Neuronal stem cell (in vitro differentiated cells): ENCODE data around the gene NFYC.

ENCODE experiments used
- DNase-seq: peaks from one replicate; pipeline ENCODE4 v3.0.0-alpha.2; 2013; ENCODE audit warnings: low spot score
- H2AFZ ChIP-seq: one replicate; pipeline ENCODE4 v1.6.1; 2013; ENCODE audit warnings: mild to moderate bottlenecking, low read length, inconsistent platforms
- H2AK5ac ChIP-seq: 2 replicates; pipeline ENCODE4 v1.6.1; 2013; ENCODE audit warnings: low read depth, mild to moderate bottlenecking, inconsistent platforms, low read length, moderate library complexity, mixed read lengths
- H2BK120ac ChIP-seq: 2 replicates; pipeline ENCODE4 v1.6.1; 2013; ENCODE audit warnings: low read depth, mild to moderate bottlenecking, inconsistent platforms, low read length, moderate library complexity, mixed read lengths
- H2BK12ac ChIP-seq: one replicate; pipeline ENCODE4 v1.6.1; 2013; ENCODE audit warnings: low read length, inconsistent platforms
- H2BK15ac ChIP-seq: 2 replicates; pipeline ENCODE4 v1.6.1; 2013; ENCODE audit warnings: mild to moderate bottlenecking, low read length, inconsistent platforms, mixed read lengths
- H2BK5ac ChIP-seq: one replicate; pipeline ENCODE4 v1.6.1; 2013; ENCODE audit warnings: inconsistent platforms, mild to moderate bottlenecking, low read length, moderate library complexity
- H3K14ac ChIP-seq: one replicate; pipeline ENCODE4 v1.6.1; 2013; ENCODE audit warnings: low read length, inconsistent platforms
- H3K18ac ChIP-seq: 2 replicates; pipeline ENCODE4 v1.6.1; 2013; ENCODE audit warnings: low read length, inconsistent platforms
- H3K23ac ChIP-seq: 2 replicates; pipeline ENCODE4 v1.6.1; 2013; ENCODE audit warnings: low read depth, mild to moderate bottlenecking, mixed read lengths, low read length, inconsistent platforms; ENCODE audit not compliant: poor library complexity
- H3K27ac ChIP-seq: replicated peaks from 3 replicates; pipeline ENCODE4 v1.5.1; 2013; ENCODE audit warnings: low read length, inconsistent platforms
- H3K27me3 ChIP-seq, 3 experiments: 2 replicates each; pipeline ENCODE4 v1.6.1; 2013; ENCODE audit warnings: low read length in 3 of 3, mild to moderate bottlenecking in 2 of 3, inconsistent platforms in 1 of 3, low read depth in 1 of 3, mixed read lengths in 1 of 3, moderate library complexity in 1 of 3; ENCODE audit not compliant: control insufficient read depth in 3 of 3, insufficient read depth in 3 of 3
- H3K36me3 ChIP-seq, 2 donors: replicated peaks in 1 of 2; 2 replicates each; pipeline ENCODE4 v1.6.1; 2013; ENCODE audit warnings: low read length in 2 of 2; ENCODE audit not compliant: control insufficient read depth in 2 of 2, insufficient read depth in 2 of 2
- H3K4ac ChIP-seq: 2 replicates; pipeline ENCODE4 v1.6.1; 2013; ENCODE audit warnings: inconsistent platforms, mild to moderate bottlenecking, low read length, moderate library complexity
- H3K4me1 ChIP-seq, 2 donors: 1 replicate in 1 of 2; 2 replicates in 1 of 2; pipeline ENCODE4 v1.6.1; 2013; ENCODE audit warnings: low read length in 2 of 2, low read depth in 1 of 2; ENCODE audit not compliant: control insufficient read depth in 2 of 2, insufficient read depth in 1 of 2
- H3K4me2 ChIP-seq: one replicate; pipeline ENCODE4 v1.6.1; 2013; ENCODE audit warnings: mild to moderate bottlenecking, low read length, inconsistent platforms; ENCODE audit not compliant: insufficient read depth, poor library complexity, severe bottlenecking
- H3K4me3 ChIP-seq, 2 donors: 2 replicates each; pipeline ENCODE4 v1.5.1; 2013; ENCODE audit warnings: low read length in 2 of 2, mild to moderate bottlenecking in 2 of 2, inconsistent platforms in 1 of 2, moderate library complexity in 1 of 2
- H3K79me1 ChIP-seq: one replicate; pipeline ENCODE4 v1.6.1; 2013; ENCODE audit warnings: low read depth, mild to moderate bottlenecking, inconsistent platforms, low read length, moderate library complexity
- H3K9ac ChIP-seq: one replicate; pipeline ENCODE4 v1.6.1; 2013; ENCODE audit warnings: mild to moderate bottlenecking, low read depth, low read length, inconsistent platforms; ENCODE audit not compliant: poor library complexity
- H3K9me3 ChIP-seq, 2 donors: replicated peaks in 1 of 2; 2 replicates each; pipeline versions ENCODE3 to v1.6.1; 2013; ENCODE audit warnings: low read length in 2 of 2, mild to moderate bottlenecking in 2 of 2, inconsistent platforms in 1 of 2, low read depth in 1 of 2, mixed read lengths in 1 of 2, moderate library complexity in 1 of 2; ENCODE audit not compliant: control insufficient read depth in 2 of 2, insufficient read depth in 1 of 2
- H4K8ac ChIP-seq: one replicate; pipeline ENCODE4 v1.6.1; 2013; ENCODE audit warnings: low read depth, mild to moderate bottlenecking, inconsistent platforms, low read length, moderate library complexity
- H4K91ac ChIP-seq: one replicate; pipeline ENCODE4 v1.6.1; 2013; ENCODE audit warnings: low read length, low read depth, mild to moderate bottlenecking, inconsistent platforms; ENCODE audit not compliant: poor library complexity
- WGBS, 2 donors: extraction: QIAGEN DNeasy Blood & Tissue Kit; methylation state at CpG; one replicate each; pipeline ENCODE4 v1.1.7; 2013; ENCODE audit warnings: missing lambda C conversion rate in 2 of 2, mixed read lengths in 1 of 2; ENCODE audit not compliant: insufficient read length in 2 of 2, insufficient replicate concordance in 1 of 2; ENCODE audit errors: extremely low coverage in 2 of 2; 5-methylcytosine and 5-hydroxymethylcytosine counted together

Gene NFYC

DNA sequence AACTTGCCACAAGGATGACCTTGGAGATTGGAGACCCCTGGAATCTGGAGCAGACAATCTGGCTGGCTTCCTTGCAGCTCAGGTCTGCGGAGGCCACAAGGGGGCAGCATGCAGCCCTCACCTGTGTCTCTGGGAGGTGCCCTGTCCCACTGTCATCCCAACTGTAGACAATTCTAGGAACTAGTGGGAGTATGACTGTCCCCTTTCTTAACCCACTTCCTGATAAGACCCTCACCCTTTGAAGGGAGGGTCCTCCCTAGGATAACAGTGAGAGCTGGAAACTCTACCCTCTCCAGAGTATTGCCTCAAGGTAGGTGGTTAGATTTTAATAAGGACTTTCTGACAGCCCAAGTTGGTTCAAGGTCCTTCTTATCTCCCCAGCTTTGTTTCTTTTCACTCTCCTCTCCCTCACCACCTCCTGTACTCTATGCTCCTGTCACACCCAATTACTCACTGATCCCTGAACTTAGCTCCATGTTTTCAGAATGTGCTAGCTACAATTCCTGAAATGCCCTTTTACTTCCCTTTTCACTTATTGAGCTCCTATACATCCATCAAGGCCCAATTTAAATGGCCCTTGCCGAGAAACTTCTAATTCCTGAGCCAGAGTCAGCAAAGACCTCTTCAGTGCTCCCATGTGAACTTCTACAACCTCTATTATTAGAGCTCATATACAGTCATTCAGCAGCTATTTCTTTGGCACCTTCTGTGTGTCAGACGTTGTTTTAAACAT is 82.9 kb downstream of the NFYC start:
- H3K4me3 ChIP-seq, result no peak overlapping the region
- H3K9ac ChIP-seq, result no peak overlapping the region
- H3K4me2 ChIP-seq, result no peak overlapping the region
- H3K23ac ChIP-seq, result no peak overlapping the region
- H3K27me3 ChIP-seq, result no peaks in the 10 kb centered on the region
- no peak overlapping the region for H2AK5ac ChIP-seq
- no peak overlapping the region for H3K4ac ChIP-seq
- H3K79me1 ChIP-seq, result no peaks in the 10 kb centered on the region
- no peak overlapping the region for H2BK5ac ChIP-seq
- H2BK15ac ChIP-seq, result no peak overlapping the region
- DNase-seq, result peak; percentile 53
- no peak overlapping the region for H4K8ac ChIP-seq
- no peak overlapping the region for H2BK120ac ChIP-seq
- no peak overlapping the region for H4K91ac ChIP-seq
- H2BK12ac ChIP-seq, result no peak overlapping the region
- no peak overlapping the region for H3K27ac ChIP-seq
- no peak overlapping the region for H3K14ac ChIP-seq
- H3K18ac ChIP-seq, result no peak overlapping the region
- WGBS, 2 donors, result no CpG with 5 or more reads among the region's 3 CpGs
- peaks cover 20 to 44% of the 10 kb centered on the region in 2 donors for H3K36me3 ChIP-seq
- H2AFZ ChIP-seq, result no peak overlapping the region
- H3K4me1 ChIP-seq, result no peaks in the 10 kb centered on the region
- peaks cover 5 to 15% of the 10 kb centered on the region in 2 donors for H3K9me3 ChIP-seq

GRCh38 chr1:40776236-40777072 is 85.0 kb downstream of the NFYC start:
- peaks cover 0 to 8% (median 0%) of the 10 kb centered on the region in 3 experiments for H3K27me3 ChIP-seq
- no peak overlapping the region for H3K14ac ChIP-seq
- WGBS, 2 donors, result no CpG with 5 or more reads among the region's 4 CpGs
- H4K8ac ChIP-seq, result no peak overlapping the region
- no peaks in the 10 kb centered on the region for H3K4me1 ChIP-seq
- no peak overlapping the region for H3K27ac ChIP-seq
- no peak overlapping the region for H3K23ac ChIP-seq
- no peak for DNase-seq
- H4K91ac ChIP-seq, result no peak overlapping the region
- H3K9me3 ChIP-seq, result peaks cover 5 to 15% of the 10 kb centered on the region in 2 donors
- no peak overlapping the region for H3K4me2 ChIP-seq
- no peak overlapping the region for H3K4ac ChIP-seq
- peak overlapping the region in 1 of 2 donors; percentile 37 for H3K4me3 ChIP-seq
- no peak overlapping the region for H3K9ac ChIP-seq
- H2BK15ac ChIP-seq, result no peak overlapping the region
- no peak overlapping the region for H2BK120ac ChIP-seq
- no peaks in the 10 kb centered on the region for H3K79me1 ChIP-seq
- no peak overlapping the region for H3K18ac ChIP-seq
- H2BK5ac ChIP-seq, result no peak overlapping the region
- H3K36me3 ChIP-seq, result peaks cover 6 to 24% of the 10 kb centered on the region in 2 donors
- no peak overlapping the region for H2BK12ac ChIP-seq
- H2AK5ac ChIP-seq, result no peak overlapping the region
- H2AFZ ChIP-seq, result no peak overlapping the region

DNA sequence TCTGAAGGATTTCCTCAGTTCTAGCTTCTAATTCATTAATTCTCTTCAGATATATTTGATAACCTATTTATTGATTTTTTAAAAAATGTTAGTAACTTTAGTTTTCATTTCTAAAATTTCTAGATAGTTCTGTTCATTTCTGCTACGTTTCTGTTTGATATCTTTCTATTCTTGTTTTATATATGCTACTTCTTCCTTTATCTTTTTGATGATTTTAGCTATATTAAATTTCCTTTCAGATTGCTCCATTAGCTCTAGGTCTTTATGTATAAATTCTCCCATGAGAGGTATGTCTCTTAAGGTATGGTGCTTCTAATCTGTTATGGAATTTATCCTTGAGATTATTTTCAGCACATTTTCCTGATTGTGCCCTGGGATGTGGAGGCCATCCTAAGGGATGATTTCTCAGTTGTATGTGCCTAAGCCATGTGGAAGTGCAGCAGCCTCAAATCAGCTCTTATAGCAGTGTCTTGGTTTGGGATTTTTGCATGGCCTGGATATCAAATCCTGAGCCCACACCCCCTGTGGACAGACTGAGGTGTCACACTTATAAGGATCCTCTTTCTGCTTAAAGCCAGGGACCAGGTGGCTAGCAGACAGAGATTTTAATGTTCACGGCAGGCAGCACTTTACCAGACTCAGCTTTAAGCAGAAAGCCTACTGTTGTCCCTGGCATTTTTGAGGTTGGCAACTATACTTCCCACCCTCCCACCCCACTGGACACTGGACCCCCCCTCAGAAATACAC is 85.9 kb downstream of the NFYC start:
- no peak overlapping the region for H3K23ac ChIP-seq
- H3K4ac ChIP-seq, result no peak overlapping the region
- H4K8ac ChIP-seq, result no peak overlapping the region
- WGBS, 2 donors, result no CpG with 5 or more reads among the region's 2 CpGs
- no peaks in the 10 kb centered on the region for H3K79me1 ChIP-seq
- DNase-seq, result no peak
- H3K4me3 ChIP-seq, result no peak overlapping the region
- no peak overlapping the region for H2AFZ ChIP-seq
- H3K4me1 ChIP-seq, result peaks cover 2 to 5% of the 10 kb centered on the region in 2 donors
- peaks cover 0 to 16% (median 7%) of the 10 kb centered on the region in 3 experiments for H3K27me3 ChIP-seq
- H2BK12ac ChIP-seq, result no peak overlapping the region
- H3K36me3 ChIP-seq, result peaks cover 2 to 15% of the 10 kb centered on the region in 2 donors
- no peak overlapping the region for H2BK5ac ChIP-seq
- H2BK15ac ChIP-seq, result no peak overlapping the region
- no peak overlapping the region for H3K9ac ChIP-seq
- no peak overlapping the region for H3K18ac ChIP-seq
- no peak overlapping the region for H3K4me2 ChIP-seq
- H4K91ac ChIP-seq, result no peak overlapping the region
- no peak overlapping the region for H3K14ac ChIP-seq
- H2AK5ac ChIP-seq, result no peak overlapping the region
- H3K27ac ChIP-seq, result no peak overlapping the region
- no peak overlapping the region for H2BK120ac ChIP-seq
- peaks cover 5 to 15% of the 10 kb centered on the region in 2 donors for H3K9me3 ChIP-seq
